C4-2B (cell line): ENCODE results near the gene BRINP2.

Experiments
- ZFX ChIP-seq: fragments of 450-650 bp; IDR thresholded peaks from 2 replicates; pipeline ENCODE4 v1.6.1; 2017
- TF ChIP-seq, protein P1 (sequence below): fragments of 450-650 bp; conservative IDR thresholded peaks from 2 replicates; pipeline ENCODE4 v1.5.1; 2017; ENCODE audit warnings: mild to moderate bottlenecking

DNA sequence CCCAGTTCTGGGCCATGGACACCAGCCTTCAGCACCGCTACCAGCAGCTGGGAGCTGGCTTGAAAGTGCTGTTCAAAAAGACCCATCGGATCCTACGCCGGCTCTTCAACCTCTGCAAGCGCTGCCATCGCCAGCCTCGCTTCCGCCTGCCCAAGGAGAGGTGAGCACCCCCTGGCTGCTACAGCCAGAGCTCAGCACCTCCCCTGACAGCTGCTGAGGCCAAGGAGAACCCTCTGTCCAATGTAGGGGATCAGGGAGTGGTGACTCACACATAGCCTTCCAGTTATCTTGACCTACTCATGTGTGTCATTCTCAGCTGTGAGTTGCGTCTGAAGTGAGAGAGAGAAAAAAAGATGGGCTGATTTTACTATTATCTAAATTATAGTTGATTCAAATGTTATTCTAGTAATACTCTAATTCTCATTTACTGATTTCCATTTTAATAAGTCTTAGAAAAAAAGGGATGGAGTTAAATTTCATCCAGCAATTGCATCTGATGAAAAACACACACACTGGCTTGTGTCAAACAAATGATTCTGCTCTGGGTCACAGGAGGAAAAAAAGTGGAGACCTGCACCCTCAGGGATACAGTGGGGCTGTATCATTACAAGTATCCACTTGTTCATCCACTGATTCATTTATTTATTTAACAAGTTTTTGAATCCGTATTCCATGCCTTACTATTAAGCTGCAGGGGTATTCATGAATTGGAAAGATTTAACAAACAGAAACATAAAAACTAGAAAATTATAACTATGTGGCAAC is 108.0 kb downstream of the BRINP2 start:
- TF ChIP-seq, protein P1, sequence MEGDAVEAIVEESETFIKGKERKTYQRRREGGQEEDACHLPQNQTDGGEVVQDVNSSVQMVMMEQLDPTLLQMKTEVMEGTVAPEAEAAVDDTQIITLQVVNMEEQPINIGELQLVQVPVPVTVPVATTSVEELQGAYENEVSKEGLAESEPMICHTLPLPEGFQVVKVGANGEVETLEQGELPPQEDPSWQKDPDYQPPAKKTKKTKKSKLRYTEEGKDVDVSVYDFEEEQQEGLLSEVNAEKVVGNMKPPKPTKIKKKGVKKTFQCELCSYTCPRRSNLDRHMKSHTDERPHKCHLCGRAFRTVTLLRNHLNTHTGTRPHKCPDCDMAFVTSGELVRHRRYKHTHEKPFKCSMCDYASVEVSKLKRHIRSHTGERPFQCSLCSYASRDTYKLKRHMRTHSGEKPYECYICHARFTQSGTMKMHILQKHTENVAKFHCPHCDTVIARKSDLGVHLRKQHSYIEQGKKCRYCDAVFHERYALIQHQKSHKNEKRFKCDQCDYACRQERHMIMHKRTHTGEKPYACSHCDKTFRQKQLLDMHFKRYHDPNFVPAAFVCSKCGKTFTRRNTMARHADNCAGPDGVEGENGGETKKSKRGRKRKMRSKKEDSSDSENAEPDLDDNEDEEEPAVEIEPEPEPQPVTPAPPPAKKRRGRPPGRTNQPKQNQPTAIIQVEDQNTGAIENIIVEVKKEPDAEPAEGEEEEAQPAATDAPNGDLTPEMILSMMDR, result no peak
- TF ChIP-seq ZFX, result no peak
